GM21381 (cell line): Measurements from ENCODE around the gene HDAC4.

Experiments used
- ATAC-seq: cut with Tn5 transposase; IDR thresholded peaks from one replicate; pipeline ENCODE4 v1.9.1; 2021; ENCODE audit warnings: mild to moderate bottlenecking, moderate library complexity; ENCODE audit not compliant: unreplicated experiment

The HDAC4 gene

GRCh38 chr2:239311132-239312040, 89.4 kb downstream of the HDAC4 start:
- no peak for ATAC-seq

GRCh38 chr2:239310401-239311061, 90.3 kb downstream of the HDAC4 start:
- no peak for ATAC-seq

- ATAC-seq = no peak
Measured at GRCh38 chr2:239309398-239310245, 91.2 kb downstream of the HDAC4 start.

- no peak for ATAC-seq
Measured at GRCh38 chr2:239308661-239309397, 92.0 kb downstream of the HDAC4 start.

- ATAC-seq = no peak
Measured at GRCh38 chr2:239307921-239308613, 92.8 kb downstream of the HDAC4 start.

GRCh38 chr2:239307221-239307569, 93.6 kb downstream of the HDAC4 start:
- no peak for ATAC-seq

- no peak for ATAC-seq
Measured at GRCh38 chr2:239306274-239307220, 94.3 kb downstream of the HDAC4 start.

- ATAC-seq = no peak
Measured at GRCh38 chr2:239305771-239306170, 95.0 kb downstream of the HDAC4 start.

GRCh38 chr2:239305222-239305575, 95.6 kb downstream of the HDAC4 start:
- ATAC-seq = no peak

- no peak for ATAC-seq
Measured at GRCh38 chr2:239304533-239305221, 96.1 kb downstream of the HDAC4 start.

GRCh38 chr2:239303711-239304532, 96.9 kb downstream of the HDAC4 start:
- peak; percentile 71 for ATAC-seq

- no peak for ATAC-seq
Measured at GRCh38 chr2:239302808-239303557, 97.8 kb downstream of the HDAC4 start.

GRCh38 chr2:239302083-239302807, 98.6 kb downstream of the HDAC4 start:
- no peak for ATAC-seq

- no peak for ATAC-seq
Measured at GRCh38 chr2:239300871-239301735, 99.7 kb downstream of the HDAC4 start.

- ATAC-seq = no peak
Measured at GRCh38 chr2:239300242-239300641, 100.6 kb downstream of the HDAC4 start.
